ENCODE results near the gene SCRG1.

Gene SCRG1

DNA sequence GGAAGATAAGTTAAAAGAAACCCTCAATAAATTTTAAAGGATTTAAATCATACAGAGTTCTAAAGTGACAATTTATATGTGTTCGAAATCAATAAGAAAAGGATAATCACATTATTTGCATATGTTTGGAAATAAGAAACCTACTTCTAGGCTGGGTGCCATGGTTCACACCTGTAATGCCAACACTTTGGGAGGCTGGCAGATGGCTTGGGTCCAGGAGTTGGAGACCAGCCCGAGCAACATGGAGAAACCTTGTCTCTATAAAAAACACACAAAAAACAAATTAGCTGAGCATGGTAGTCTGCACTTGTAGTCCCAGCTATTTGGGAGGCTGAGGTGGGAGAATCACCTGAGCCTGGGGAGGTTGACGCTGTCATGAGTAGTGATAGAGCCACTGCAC is 36.2 kb downstream of the SCRG1 start:
- no peak for DNase-seq (ENCODE audit: low read depth)

DNA sequence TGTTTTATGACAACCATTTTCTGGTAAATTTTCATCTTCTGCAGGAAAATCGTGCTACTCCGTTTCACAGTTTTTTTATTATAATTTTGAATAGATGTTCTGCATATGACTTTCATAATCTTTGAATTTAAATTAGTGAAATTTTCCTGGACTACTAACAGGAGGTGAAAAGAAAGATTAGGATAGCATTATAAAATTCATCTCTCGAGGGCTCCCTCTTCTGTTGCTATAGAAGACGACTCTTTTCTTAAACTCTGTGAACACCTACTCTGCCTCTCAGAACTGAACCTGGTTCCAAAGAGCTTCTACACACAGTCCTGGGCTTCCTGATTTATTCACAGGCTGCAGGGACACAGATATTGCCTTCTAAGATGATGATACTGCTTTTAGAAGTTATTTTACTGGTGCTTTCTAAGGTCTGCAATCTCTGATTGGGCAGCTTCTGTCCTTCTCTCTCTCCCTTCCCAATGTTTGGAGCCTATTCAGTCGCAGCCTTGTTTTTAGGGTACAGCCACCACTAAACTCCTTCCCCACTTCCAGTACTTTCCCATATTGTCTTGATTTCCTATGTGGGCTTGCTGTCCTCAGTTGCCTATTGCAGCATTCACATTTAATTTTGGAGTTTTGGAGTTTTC is 38.2 kb downstream of the SCRG1 start:
- DNase-seq (ENCODE audit: low read depth): no peak

- no peak for DNase-seq (ENCODE audit: low read depth)
Observed at GRCh38 chr4:173357939-173358338, 41.0 kb downstream of the SCRG1 start.

DNA sequence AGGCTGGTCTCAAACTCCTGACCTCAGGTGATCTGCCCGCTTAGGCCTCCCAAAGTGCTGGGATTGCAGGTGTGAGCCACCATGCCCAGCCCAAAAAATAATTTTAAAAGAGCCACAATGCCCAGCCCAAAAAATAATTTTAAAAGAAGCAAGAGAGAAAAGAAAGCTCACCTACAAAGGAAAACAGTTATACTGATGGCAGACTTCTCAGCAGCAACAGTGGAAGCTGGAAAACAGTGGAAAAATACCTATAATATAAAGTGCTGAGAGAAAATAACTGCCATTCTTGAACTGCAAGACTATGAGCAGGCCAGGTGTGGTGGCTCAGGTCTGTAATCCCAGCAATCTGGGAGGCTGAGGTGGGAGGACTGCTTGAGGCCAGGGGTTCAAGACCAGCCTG is 51.4 kb downstream of the SCRG1 start:
- no peak for DNase-seq (ENCODE audit: low read depth)

- DNase-seq (ENCODE audit: low read depth): no peak
Observed at GRCh38 chr4:173346074-173346473, 52.8 kb downstream of the SCRG1 start.

- no peak for DNase-seq (ENCODE audit: low read depth)
Observed at GRCh38 chr4:173345648-173346047, 53.3 kb downstream of the SCRG1 start.

- DNase-seq (ENCODE audit: low read depth): no peak
Observed at GRCh38 chr4:173343832-173344397, 55.0 kb downstream of the SCRG1 start.

DNA sequence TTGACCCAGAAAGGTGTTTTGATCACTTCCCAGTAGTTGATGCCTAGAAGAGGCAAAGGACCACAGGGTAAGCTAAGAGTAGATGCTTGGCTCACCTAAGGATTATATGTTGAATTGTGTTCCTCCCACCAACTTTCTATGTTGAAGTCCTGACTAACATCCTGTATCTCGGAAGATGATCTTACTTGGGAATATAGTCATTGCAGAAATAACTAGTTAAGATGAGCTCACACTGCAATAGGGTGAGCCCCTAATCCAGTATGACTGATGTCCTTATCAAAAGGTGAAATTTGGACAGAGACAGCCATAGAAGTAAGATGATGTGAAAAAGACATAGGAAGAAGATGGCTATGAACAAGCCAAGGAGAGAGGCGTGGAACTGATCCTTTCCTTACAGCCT is 61.5 kb downstream of the SCRG1 start:
- no peak for DNase-seq (ENCODE audit: low read depth)

DNA sequence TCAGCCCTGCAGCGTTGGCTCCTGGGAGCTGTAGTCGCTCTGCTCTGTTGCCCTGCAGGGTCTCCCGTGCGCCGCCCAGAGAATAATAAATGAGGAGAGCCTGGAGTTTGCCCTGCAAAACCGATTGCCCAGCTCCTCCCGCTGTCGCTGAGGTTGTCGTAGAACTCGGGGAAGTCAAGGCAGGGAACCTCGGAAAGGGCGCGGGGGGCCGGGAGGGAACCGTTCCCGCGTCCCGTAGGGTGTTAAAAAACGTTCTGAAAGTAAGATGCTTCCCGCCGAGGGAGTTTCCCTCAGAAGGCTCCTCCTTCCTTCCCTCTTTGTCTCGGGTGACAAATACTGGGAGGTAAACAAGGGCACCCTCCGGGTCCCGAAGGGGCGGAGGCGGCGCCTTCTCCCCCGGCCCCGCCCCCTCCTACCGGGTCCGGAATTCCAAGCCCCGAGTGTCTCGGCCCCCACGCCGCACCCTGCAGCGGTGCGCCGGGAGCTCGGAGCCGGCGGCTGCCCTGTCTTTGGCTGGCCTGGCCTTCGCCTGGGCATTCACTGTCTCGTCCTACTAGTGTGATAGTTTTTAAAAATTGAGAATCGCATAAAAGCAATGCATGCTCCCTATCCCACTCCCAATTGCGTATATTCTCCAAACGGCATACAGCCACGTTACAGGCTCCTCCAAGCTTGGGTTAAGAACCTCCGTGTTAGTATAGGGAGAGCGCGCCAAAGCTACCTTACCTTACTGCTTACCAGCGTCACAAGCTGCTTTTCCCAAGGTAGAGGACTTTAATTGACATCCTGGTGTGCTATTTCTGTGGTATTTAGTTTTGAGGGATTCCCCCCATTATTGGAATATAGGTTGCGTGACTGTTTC is 63.8 kb downstream of the SCRG1 start:
- DNase-seq (ENCODE audit: low read depth): peak; percentile 1
